Glomerular visceral epithelial cell (primary cell): ENCODE measurements around the gene ZSCAN21.
A peak's percentile ranks its signal among the peaks of the same experiment; 100 is the strongest.
"Not testable (repeated sequence)": the region's sequence is repeated elsewhere in the genome, so short reads cannot be mapped to it uniquely, and the experiment has no call there.

Source experiments
- DNase-seq: peaks from one replicate; pipeline ENCODE4 v3.0.0-alpha.2; 2016; ENCODE audit errors: extremely low spot score

ZSCAN21 gene

GRCh38 chr7:100049441-100050291 is at the start of gene ZSCAN21:
ZSCAN21 (plus strand) TSS chr7:100049774; CDS start chr7:100057007, 7,233 bp downstream.
- DNase-seq = peak; percentile 80

DNA sequence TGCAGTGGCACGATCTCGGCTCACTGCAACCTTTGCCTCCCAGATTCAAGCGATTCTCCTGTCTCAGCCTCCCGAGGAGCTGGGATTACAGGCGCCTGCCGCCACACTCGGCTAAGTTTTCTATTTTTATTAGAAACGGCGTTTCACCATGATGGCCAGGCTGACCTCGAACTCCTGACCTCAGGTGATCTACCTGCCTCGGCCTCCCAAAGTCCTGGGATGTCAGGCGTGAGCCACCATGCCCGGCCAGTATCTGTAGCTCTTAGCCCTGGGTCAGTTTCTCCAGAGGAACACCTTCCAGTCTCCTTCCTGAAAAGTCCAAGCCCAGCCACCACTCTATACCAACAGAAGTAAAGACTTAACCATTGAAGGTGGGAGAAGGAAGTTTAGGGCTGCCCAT is 49.3 kb upstream of the ZSCAN21 start:
- no peak for DNase-seq

GRCh38 chr7:100003711-100004661 is 45.6 kb upstream of the ZSCAN21 start:
- DNase-seq = no peak

- DNase-seq = no peak
Measured at GRCh38 chr7:100007887-100008286, 41.7 kb upstream of the ZSCAN21 start.

DNA sequence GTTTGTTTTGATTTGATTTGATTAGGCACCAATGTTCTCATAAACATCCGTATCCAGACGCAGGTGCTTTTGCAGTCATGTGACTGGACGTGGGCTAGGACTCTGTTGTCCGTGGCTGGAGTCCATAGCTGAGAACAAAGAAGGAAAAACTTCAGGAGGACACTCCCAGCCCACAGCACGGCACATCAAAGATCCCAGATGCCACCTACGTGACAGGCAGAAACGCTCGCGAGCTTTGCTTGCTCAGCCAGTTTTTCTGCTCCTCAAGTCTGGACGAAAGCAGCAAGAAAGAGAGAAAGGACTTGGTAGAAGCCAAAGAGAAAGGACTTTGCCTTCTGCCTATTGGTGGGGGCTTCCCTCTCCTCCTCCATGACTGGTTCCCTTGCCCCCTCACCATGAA is 41.0 kb upstream of the ZSCAN21 start:
- no peak for DNase-seq

DNA sequence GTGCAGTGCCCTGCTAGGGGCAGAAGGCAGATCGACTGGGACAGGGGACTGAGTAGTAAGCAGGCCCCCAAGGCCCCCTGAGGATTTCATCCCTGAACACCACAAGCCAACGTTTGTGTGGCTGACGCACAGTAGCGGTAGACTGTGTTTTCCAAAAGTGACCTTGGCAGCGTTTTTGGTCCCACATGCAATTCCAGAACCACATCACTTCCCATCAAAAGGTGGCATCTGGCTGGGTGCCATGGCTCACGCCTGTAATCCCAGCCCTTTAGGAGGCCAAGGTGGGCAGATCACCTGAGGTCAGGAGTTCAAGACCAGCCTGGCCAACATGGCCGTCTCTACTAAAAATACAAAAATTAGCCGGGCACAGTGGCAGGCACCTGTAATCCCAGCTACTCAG is 39.6 kb upstream of the ZSCAN21 start:
- not testable (repeated sequence) for DNase-seq

DNA sequence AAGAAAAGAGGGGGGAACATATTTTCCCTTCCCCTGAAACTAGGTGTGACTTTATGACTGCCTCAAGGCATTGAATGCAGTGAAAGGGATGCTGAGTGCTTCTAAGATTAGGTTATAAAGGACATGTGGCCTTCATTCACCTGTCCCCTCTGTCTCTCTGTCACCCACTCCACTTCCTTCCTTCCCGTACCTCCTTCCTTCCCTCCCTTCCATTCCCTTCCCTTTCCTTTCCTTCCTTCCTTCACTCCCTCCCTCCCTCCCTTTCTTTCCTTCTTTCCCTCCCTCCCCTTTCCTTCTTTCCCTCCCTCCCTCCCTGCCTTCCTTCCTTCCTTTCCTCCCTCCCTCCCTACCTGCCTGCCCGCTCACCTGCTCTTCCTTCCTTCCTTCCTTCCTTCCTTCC is 38.7 kb upstream of the ZSCAN21 start:
- no peak for DNase-seq

DNA sequence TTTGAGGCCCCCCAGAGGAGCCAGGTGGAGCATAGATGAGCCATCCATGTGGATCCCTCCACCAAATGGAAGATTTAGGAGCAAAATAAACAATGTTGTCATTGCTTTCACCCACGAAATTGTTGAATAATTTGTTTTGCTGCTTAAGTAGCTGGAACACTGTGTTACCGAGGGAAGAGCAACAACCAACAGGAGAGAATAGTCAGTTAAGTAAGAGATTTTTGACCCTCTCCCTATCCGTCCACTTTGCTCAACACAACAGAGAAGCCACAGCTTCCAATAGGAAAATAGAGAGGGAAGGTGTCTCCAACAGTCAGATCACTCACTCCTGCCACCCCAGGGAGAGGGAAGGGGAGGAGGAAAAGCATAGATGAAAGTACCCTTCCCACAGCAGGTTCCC is 38.1 kb upstream of the ZSCAN21 start:
- DNase-seq = no peak

DNA sequence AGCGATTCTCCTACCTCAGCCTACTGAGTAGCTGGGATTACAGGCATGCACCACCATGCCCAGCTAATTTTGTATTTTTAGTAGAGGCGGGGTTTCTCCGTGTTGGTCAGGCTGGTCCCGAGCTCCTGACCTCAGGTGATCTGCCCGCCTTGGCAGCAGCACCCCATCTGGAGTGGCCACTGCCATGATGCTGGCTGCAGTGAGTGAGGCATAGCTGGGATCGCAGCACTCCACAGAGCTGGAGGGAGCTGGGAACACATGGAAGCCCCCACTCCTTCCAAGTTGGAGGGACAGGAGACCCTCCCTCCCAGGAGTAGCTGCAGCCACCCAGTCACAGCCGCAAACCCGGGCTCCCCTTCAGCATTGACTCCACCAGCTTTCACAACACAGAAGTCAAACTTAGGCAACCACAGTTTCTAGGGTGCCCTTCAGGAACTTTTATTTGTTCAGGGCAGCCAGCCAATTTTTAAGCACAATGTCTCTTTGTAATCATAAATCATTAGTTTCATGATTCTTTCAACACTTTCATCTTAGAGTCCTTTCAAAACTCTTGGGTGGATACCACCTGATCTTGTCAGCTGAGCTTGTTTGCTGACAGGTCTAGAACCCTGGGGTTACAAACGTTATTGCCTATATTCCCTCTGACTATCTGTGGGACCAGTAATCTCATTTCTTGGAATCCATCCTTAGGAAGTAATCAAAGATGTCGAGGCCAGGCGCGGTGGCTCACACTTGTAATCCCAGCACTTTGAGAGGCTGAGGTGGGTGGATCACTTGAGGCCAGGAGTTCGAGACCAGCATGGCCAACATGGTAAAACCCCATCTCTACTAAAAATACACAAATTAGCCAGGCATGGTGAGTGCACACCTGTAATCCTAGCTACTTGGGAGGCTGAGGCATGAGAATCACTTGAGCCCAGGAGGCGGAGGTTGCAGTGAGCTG is 36.9 kb upstream of the ZSCAN21 start:
- not testable (repeated sequence) for DNase-seq

DNA sequence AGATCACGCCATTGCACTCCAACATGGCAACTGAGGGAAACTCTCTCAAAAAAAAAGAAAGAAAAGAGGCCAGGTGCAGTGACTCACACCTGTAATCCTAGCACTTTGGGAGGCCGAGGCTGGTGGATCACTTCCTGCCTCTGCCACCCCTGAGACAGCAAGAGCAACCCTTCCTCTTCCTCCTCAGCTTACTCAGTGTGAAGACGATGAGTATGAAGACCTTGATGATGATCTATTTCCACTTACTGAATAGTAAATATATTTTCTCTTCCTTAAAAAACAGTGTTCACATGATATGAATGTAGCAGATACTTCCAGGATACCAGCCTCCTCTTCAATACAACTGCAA is 36.3 kb upstream of the ZSCAN21 start:
- DNase-seq = no peak

DNA sequence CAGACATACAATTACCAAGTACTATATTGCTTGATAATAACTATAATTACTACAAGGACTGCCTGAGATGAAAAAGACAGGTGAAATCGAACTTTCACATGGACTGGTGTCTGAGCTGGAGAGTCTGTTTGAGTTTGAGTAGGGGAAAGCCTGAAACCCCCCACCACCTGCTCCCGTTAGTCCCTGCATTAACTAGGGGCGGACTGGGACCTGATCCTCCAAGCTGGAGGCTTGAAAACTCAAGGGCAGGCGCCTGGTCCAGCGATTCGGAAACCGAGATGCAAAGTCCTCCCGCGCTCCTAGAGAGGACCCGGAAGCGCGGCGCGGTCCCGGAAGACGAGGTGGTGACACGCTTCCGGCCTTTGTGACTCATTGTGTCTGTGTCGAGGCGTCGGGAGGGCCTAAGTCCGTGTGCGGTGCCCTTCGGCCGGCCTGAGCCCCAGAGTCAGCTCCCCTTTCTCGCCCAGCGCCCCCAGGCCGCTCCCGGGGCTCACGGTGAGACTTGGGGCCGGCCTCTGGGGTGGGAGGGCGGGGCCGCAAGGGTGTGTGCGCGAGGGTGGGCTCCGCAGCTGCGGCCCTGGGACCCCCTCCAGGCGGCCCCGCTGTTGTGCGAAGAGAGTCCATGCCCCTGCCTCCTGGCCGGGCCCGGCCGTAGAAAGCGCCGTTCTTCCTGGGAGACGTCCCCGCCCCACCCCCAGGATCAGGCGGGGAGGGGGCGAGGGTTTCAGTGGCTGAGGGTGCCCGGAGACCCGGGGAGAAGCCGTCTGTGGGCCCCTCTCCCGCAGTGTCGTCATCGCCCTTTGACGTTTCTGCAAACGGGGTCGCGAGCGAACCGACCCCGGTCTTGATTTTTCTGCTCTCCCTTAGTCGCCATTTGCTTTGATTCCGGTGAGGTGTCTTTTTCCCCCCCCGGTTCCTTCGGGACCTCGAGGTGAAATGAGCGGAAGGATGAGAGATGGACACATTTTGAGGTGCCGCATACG is 34.1 kb upstream of the ZSCAN21 start, which contains the start of gene ZKSCAN1:
TSS of gene ZKSCAN1 (plus strand) at position 365 of the 983 bp plus-strand sequence. CDS start 7,911 bp downstream, outside the sequence.
- DNase-seq = peak; percentile 90

DNA sequence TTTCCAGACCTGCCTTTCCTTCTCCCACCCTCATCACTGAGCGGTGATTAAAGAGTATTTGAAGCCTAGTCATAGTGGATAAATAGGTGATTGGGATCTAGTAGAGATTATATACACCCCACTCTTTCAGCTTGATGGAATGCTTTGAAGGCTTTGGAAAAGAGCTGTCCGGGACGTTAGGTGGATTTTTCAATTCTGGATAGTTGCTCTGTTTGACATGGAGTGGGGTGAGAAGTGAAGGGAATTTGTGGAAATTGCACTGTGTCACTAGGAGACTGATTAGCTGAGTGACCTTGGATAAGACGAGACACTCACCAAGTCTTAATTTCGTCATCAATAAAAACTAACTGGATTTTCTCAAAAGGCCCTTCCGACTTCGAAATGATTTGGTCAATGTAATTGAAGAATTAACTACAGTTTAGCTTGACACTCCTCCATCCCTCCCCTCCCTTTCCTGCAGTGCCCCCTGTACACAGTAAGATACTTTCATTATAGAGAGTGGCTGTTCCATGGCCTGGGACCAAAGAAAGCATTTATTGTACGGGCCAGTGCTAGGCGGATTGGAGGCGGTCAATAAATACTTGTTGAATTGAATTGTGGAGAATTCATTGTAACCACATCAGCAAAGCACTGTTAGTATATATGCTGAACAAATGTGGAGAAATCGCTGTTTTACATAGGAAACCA is 33.2 kb upstream of the ZSCAN21 start:
- no peak for DNase-seq

DNA sequence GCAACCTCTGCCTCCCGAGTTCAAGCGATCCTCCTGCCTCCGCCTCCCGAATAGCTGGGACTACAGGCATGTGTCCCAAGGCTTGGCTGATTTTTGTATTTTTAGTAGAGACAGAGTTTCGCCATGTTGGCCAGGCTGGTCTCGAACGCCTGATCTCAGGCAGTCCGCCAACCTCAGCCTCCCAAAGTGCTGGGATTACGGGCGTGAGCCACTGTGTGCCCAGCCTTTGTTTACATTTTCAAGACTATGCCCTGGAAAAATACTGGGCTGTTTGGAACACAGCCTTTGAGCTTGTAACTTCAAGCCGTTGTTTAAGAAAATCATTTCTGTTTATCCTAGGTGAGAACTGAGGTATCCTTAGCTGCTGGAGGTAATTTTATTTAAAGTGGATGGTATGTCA is 32.3 kb upstream of the ZSCAN21 start:
- no peak for DNase-seq

GRCh38 chr7:100017875-100018274 is 31.7 kb upstream of the ZSCAN21 start:
- DNase-seq = no peak

DNA sequence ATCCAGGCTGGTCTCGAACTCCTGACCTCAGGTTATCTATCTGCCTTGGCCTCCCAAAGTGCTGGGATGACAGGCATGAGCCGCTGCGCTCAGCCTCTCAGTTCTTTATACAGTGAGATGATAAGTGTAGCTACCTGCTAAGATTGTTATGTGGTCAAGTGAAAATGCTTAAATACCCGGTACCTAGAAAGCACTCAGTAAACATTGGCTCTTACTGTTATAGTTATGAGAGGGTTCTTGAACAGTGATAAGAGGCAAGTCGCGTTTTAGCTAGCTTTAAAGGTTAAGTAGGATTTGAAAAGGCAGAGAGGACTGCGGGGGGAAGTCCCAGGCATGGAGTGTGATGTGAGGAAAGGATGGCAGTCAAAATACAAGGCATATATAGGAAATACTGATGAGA is 29.7 kb upstream of the ZSCAN21 start:
- DNase-seq = no peak

DNA sequence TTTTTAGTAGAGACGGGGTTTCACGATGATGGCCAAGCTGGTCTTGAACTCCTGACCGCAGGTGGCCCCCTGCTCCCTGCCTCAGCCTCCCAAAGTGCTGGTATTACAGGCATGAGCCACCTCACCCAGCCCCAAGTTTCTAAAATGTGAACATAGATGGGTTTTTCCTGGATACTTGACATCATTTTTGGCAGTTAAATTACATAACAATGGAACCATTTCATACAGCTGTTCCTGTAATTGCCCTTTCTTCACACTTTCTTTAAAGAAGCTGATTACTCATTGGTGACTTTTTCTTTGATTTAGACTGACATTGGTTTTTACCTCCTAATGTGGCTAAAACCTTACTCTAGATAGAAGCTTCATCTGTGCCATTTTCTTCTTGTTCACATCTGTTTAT is 28.3 kb upstream of the ZSCAN21 start:
- no peak for DNase-seq

DNA sequence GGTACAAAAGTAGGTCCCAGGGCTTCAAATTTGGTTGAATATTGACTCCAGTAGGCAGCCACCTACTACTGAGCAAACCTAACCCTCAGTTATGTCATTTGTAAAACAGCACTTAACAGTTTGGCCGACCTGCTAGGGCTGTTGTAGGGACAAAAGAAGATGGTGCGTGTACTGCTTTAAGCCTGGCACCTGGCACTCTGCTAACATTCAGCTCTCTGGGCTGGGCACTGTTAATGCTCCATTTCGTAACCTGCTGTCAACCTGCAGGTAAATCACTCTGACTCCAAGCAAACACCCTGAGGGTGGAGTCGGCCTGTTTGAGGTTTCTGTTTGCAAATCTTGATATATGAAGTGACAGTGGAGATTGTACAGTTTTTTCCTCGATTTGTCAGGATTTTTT is 27.0 kb upstream of the ZSCAN21 start:
- no peak for DNase-seq

GRCh38 chr7:100023526-100023925 is 26.0 kb upstream of the ZSCAN21 start:
- no peak for DNase-seq

- DNase-seq = no peak
Measured at GRCh38 chr7:100024020-100024619, 25.5 kb upstream of the ZSCAN21 start.
